Chondrocyte (in vitro differentiated cells): Measurements from ENCODE around the gene PAPPA2. TPM values are rescaled to one million over a fixed set of nuclear protein-coding genes. Genes with fewer than 3 reads are reported as not detected.

ENCODE experiments used
- DNase-seq: peaks from one replicate; pipeline ENCODE4 v3.0.0; 2021; ENCODE audit warnings: mixed read lengths, low spot score
- H3K27ac Mint-ChIP-seq: one replicate; pipeline ENCODE4 v1.8.0; 2021; ENCODE audit warnings: mild to moderate bottlenecking, moderate library complexity, mixed read lengths; ENCODE audit not compliant: unreplicated experiment
- H3K27me3 Mint-ChIP-seq: 2 replicates; pipeline ENCODE4 v1.8.0; 2021; ENCODE audit warnings: low read depth, mixed read lengths
- H3K36me3 Mint-ChIP-seq: 2 replicates; pipeline ENCODE4 v1.8.0; 2021; ENCODE audit warnings: low read depth, mixed read lengths
- H3K4me1 Mint-ChIP-seq: 2 replicates; pipeline ENCODE4 v1.8.0; 2021; ENCODE audit warnings: low read depth, mild to moderate bottlenecking, mixed read lengths
- H3K4me3 Mint-ChIP-seq: one replicate; pipeline ENCODE4 v1.8.0; 2021; ENCODE audit warnings: mild to moderate bottlenecking, moderate library complexity, mixed read lengths; ENCODE audit not compliant: unreplicated experiment
- H3K9me3 Mint-ChIP-seq: 2 replicates; pipeline ENCODE4 v1.8.0; 2021; ENCODE audit warnings: low read depth, mixed read lengths
- total RNA-seq: library from RNA; stranded (reverse); gene quantifications from 3 replicates; pipeline ENCODE4 v1.2.1, GENCODE V29; 2021
- TF ChIP-seq, protein P1 (sequence below): fragments of 200-600 bp; sonication (generic); IDR thresholded peaks from 2 replicates; pipeline ENCODE4 v1.5.0; 2021; ENCODE audit warnings: antibody characterized with exemption, mild to moderate bottlenecking, moderate library complexity

Gene PAPPA2
- total RNA-seq, 1 donor from 2014 or later, result 0.42 TPM

DNA sequence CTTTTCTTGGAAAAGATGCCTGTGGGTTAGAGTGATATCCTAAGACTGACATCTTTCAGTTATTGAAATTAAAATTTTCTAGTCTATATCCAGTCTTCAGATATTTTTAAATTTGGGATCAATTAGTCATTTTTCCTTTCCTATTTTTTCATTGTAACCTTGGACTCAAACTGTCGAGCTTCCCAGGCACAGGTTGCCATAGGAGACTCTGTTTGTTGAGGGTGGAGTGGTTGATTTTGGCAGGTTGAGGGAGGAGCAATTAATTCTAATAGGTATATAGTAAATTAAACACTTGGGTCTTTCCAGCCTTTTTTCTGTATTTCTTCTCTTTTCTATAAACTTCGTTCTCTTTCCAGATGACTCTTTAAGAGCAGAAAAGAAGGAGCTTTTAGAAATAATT lies 374.7 kb downstream of the PAPPA2 start:
- TF ChIP-seq, protein P1, sequence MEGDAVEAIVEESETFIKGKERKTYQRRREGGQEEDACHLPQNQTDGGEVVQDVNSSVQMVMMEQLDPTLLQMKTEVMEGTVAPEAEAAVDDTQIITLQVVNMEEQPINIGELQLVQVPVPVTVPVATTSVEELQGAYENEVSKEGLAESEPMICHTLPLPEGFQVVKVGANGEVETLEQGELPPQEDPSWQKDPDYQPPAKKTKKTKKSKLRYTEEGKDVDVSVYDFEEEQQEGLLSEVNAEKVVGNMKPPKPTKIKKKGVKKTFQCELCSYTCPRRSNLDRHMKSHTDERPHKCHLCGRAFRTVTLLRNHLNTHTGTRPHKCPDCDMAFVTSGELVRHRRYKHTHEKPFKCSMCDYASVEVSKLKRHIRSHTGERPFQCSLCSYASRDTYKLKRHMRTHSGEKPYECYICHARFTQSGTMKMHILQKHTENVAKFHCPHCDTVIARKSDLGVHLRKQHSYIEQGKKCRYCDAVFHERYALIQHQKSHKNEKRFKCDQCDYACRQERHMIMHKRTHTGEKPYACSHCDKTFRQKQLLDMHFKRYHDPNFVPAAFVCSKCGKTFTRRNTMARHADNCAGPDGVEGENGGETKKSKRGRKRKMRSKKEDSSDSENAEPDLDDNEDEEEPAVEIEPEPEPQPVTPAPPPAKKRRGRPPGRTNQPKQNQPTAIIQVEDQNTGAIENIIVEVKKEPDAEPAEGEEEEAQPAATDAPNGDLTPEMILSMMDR, result no peak
- no peak overlapping the region for H3K4me3 Mint-ChIP-seq
- H3K36me3 Mint-ChIP-seq, result no peaks in the 10 kb centered on the region
- H3K27me3 Mint-ChIP-seq, result peaks cover 20% of the 10 kb centered on the region
- DNase-seq, result no peak
- H3K27ac Mint-ChIP-seq, result no peak overlapping the region
- H3K9me3 Mint-ChIP-seq, result no peaks in the 10 kb centered on the region
- H3K4me1 Mint-ChIP-seq, result no peaks in the 10 kb centered on the region

- Mint-ChIP-seq H3K27ac (no peak overlapping the region), H3K9me3 (no peaks in the 10 kb centered on the region), H3K36me3 (no peaks in the 10 kb centered on the region), H3K4me3 (no peak overlapping the region), H3K27me3 (peaks cover 18% of the 10 kb centered on the region), H3K4me1 (peaks cover under 1% of the 10 kb centered on the region)
- DNase-seq, result no peak
- TF ChIP-seq, protein P1, result no peak
Observed at GRCh38 chr1:176838276-176838995, 375.5 kb downstream of the PAPPA2 start.

GRCh38 chr1:176839216-176839615 lies 376.2 kb downstream of the PAPPA2 start:
- H3K27ac Mint-ChIP-seq, result no peak overlapping the region
- no peak for DNase-seq
- no peaks in the 10 kb centered on the region for H3K9me3 Mint-ChIP-seq
- TF ChIP-seq, protein P1, result no peak
- H3K4me3 Mint-ChIP-seq, result no peak overlapping the region
- no peaks in the 10 kb centered on the region for H3K36me3 Mint-ChIP-seq
- H3K4me1 Mint-ChIP-seq, result peaks cover 4% of the 10 kb centered on the region
- H3K27me3 Mint-ChIP-seq, result peaks cover 18% of the 10 kb centered on the region

DNA sequence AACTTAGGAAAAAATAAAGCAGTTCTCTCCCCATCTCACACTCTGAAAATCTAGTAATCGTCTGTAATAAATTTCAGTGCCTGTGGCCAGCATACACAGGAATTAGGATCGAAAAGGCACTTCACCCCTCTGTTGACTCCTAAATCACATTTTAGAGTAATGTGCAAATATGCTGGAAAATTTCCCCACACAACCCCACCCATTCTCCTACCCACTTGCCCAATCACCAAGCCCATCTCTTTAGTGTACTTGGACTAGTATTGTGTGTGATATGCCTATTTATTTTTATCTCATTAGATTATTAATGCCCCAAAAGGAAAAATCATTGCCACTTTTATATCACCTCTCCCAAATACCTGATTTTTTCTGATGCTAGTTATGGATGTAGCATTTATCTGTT lies 378.3 kb downstream of the PAPPA2 start:
- Mint-ChIP-seq H3K4me1 (peaks cover 4% of the 10 kb centered on the region), H3K9me3 (no peaks in the 10 kb centered on the region)

DNA sequence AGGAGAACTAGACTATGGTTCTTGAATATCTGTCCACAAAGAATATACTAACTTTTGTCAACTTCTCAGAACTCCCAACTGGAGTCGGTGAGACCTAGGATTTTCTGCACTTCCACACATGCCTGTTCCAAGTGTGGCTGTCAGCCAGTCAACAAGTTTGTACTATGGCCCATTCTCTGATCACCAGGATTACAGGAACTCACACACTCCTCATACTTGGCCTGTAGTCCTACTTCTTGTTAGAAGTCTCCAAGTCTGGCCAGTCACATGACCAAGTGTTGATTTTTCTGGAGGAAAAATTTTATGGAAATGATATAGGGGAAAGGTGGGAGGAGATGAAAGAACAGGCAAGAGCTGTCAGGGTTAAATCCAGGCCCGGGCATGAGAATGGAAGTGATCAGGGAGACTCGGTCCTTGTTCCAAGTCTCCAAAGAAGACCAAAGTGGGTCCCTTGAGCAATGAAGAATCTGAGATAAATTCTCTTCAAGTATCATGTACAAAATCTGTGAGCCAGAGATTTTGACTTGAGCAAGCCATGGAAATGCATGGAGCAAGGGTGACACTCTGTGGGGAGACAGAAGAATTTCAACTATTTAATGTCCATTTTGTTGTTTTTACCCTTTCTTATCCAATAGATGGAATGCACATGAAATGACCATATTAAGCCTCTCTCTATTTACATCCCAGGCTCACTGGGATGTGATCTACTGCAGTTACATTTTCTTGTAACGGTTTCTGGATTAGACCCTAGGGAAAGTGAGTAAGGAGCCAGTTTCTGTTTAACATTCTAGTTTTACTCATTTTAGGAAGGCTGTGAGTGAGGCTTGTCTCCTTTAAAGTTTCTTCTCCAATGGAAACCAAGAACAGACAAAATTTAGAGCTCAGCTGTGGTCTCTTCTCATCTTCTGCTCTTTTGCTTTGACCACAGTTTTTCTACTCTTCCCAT lies 380.6 kb downstream of the PAPPA2 start:
- Mint-ChIP-seq H3K36me3 (no peaks in the 10 kb centered on the region), H3K27ac (no peak overlapping the region), H3K4me1 (peaks cover 4% of the 10 kb centered on the region), H3K4me3 (no peak overlapping the region), H3K9me3 (no peaks in the 10 kb centered on the region), H3K27me3 (peaks cover 23% of the 10 kb centered on the region)
- DNase-seq, result no peak
- TF ChIP-seq, protein P1, result peak; percentile 81

More for the DNA sequence above, 378.3 kb downstream of the PAPPA2 start:
- Mint-ChIP-seq H3K27ac (no peak overlapping the region), H3K4me3 (no peak overlapping the region), H3K36me3 (no peaks in the 10 kb centered on the region), H3K27me3 (peaks cover 25% of the 10 kb centered on the region)
- TF ChIP-seq, protein P1, result no peak
- no peak for DNase-seq
